Measurements from ENCODE around the gene FERMT2. TPM values are rescaled to one million over a fixed set of nuclear protein-coding genes. Genes with fewer than 3 reads are reported as not detected.
A peak's percentile ranks its signal among the peaks of the same experiment; 100 is the strongest.

The FERMT2 gene
- total RNA-seq, 1 experiment from 2014 or later, result 400 TPM

DNA sequence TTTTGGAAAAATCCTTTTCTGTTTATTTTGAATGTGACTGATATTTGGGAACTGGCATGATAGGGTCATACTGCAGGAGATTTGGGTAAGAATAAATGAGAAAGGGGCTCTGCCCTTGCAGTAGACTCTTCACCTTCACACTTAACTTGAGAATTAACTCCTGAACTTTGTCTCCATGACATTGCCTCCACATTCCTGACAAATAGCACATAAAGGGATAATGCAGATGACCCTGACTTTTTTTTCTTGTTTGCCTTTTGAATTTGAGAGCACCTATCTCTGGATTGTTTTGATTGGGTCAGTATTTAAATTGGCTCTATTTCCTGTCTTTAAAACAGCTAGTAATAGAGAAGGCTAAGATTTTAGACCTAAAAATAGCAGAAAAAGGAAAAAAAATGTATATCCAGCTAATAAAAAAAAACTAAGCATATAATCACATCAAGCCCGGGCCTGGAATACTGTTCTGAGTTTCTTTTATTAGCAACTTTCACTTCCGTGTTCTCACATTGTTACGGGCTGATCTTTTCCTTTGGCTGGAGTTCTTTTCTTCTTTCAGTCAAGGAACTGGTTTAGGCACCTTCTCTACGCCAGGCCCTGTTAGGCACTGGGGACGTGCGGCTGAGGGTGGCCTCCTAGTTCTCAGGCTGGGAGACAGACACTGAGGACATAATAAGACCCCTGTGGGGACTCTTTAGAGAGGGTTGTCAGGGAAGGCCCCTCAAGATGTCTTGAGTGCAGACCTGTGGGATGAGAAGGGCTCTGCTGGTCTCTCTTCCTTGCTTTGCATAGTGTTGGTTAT, 106.4 kb downstream of the FERMT2 start:
- in situ Hi-C loops (cut with HindIII; ENCODE audit: low sequenced_read_pairs), result no loop called here
- peak; percentile 37 for DNase-seq (ENCODE audit: low spot score)

DNA sequence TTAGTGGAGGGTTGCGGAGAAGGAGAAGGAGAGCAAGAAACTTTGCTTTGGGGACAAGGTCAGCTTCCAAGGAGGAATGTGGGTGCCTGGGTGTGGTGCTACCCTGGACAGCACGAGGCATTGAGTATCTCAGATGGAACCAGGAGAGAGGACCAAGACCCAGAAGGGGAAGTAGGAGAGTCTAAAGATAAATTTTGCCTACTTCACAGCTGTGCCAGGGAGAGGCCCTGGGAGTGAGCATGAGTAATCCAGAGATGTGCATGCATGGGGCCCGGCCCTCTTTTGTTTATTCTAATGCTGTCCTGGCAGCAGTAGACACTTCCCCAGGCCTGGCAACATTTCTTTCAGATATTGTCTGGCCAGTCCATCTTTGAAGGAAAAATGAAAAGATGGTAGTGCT, 110.0 kb downstream of the FERMT2 start:
- in situ Hi-C loops (cut with HindIII; ENCODE audit: low sequenced_read_pairs), result no loop called here
- no peak for DNase-seq (ENCODE audit: low spot score)

DNA sequence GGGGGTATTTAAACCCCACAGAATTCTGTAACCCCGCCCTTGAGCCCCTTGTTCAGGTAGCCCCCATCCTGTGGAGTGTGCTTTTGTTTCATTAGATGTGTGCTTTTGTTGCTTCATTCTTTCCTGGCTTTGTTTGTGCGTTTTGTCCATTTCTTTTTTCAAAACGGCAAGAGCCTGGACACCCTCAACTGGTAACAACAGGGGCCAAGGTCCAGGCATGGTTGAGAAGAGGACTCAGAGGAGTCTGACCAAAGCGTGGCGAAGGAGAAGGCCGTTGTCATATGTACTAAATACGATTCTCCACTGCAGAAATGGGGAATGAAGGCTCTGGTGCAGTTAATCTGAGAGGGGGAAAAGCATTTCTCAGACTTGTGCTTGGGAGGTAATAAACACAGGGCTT, 113.4 kb downstream of the FERMT2 start:
- DNase-seq (ENCODE audit: low spot score), result no peak
- in situ Hi-C loops (cut with HindIII; ENCODE audit: low sequenced_read_pairs), result no loop called here

DNA sequence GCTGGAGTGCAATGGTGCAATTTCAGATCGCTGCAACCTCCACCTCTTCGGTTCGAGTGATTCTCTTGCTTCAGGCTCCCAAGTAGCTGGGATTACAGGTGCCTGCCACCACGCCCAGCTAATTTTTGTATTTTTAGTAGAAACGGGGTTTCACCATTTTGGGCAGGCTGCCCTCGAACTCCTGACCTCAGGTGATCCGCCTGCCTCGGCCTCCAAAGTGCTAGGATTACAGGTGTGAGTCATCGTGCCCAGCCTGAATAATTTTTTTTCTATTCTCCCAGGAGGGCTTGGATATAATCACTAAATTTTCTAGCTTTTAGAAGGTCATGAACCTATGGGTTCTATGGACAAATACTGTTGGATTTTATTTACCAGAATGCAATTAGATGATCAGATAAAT, 114.8 kb downstream of the FERMT2 start:
- no peak for DNase-seq (ENCODE audit: low spot score)
- in situ Hi-C loops (cut with HindIII; ENCODE audit: low sequenced_read_pairs), result no loop called here

DNA sequence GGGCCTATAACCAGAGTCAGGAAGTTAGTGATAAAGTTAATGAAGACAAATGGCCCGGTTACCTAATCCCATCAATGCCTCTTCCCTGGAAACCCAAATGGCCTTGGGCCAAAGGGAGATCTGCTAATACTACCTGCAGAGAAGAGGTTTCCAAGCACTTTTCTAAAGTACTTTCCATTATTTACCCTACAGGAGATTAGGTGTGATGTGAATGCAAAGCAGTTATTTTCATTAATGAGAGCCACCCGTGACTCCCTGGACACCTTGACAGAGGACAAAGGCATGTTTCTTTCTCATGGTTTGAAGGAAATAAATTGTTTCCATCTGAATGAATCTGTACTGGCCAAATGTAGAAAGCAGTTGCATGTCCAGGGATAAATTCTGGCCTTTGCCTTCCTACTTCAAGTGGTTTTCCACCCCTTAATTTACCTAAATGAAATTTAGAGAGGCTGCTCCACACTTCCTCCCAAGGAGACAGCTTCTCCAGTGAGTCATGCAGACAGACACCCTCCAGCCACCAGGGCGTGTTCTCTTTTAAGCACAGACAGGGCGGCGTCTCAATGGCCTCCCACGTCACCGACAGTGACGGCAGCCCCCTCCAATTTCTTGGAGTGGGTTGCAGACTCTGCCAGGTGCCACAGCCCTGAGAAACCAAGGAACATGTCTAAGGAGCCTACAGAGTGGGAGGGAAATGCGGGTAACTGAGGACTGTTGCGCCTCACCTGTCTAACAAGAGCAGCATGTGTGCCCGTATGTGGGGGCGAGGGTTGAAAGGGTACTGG, 115.5 kb downstream of the FERMT2 start:
- in situ Hi-C loops (cut with HindIII; ENCODE audit: low sequenced_read_pairs), result no loop called here
- DNase-seq (ENCODE audit: low spot score), result peak; percentile 78

DNA sequence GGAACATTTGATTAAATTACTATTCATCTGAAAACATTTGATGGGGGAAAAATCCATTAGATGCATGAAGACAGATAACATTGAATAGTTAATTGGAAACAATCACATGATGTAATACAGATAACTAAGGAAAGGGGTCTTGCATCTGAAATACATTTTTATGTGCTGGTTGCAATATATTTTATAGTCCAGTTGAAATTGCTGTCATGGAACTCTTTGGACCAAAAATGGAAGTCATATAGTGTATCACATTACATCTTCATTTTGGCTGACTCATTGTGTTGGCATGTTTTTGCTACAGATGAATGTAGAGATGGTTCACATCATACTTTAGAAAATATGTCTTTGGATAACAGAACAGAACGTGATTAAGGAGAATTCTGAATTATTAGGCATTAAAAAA, 116.4 kb downstream of the FERMT2 start:
- in situ Hi-C loops (cut with HindIII; ENCODE audit: low sequenced_read_pairs), result no loop called here

DNA sequence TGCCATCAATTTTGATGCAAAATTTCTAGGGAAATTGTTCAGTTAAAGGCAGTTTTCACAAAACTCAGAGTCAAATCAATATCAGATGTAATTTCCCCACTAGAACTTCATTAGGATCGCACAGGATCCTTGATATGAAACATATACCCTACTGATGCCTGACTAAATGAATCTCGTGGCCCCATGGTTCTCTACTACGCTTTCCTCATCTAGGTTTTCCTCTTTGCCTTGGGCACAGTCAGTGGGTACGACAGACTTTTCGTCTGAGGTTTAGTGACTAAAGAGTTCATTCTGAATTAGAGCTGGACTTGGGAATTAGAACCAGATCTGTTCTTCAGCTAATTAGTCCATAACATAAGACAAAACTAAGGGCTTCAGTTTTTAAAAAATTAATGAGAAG, 117.0 kb downstream of the FERMT2 start:
- in situ Hi-C loops (cut with HindIII; ENCODE audit: low sequenced_read_pairs), result no loop called here
- DNase-seq (ENCODE audit: low spot score), result no peak

More for the DNA sequence above, 116.4 kb downstream of the FERMT2 start:
- peak; percentile 45 for DNase-seq (ENCODE audit: low spot score)

GRCh38 chr14:52829527-52830185, 121.2 kb downstream of the FERMT2 start:
- in situ Hi-C loops (cut with HindIII; ENCODE audit: low sequenced_read_pairs), result no loop called here
- DNase-seq (ENCODE audit: low spot score), result no peak

GRCh38 chr14:52827426-52827825, 123.4 kb downstream of the FERMT2 start:
- in situ Hi-C loops (cut with HindIII; ENCODE audit: low sequenced_read_pairs), result no loop called here
- peak; percentile 75 for DNase-seq (ENCODE audit: low spot score)

GRCh38 chr14:52825085-52825484, 125.8 kb downstream of the FERMT2 start:
- no peak for DNase-seq (ENCODE audit: low spot score)
- in situ Hi-C loops (cut with HindIII; ENCODE audit: low sequenced_read_pairs), result no loop called here

DNA sequence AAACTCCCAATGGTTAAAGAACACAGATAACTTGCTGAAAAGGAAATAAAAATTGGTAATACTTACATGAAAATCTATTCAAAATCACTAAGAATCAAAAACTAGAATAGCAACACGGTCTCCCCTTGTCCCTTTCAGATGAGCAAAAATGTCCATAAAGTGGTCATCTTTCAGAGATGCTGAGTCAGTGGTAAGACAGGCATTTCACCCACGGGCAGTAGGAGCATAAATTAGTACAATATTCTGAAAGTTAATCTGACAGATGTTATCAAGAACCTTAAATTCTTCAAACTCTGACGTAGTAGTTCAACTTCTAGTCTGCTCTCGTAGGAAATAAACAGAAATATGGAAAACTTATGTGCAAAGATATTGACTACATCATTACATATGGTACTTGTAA, 126.4 kb downstream of the FERMT2 start:
- in situ Hi-C loops (cut with HindIII; ENCODE audit: low sequenced_read_pairs), result no loop called here
- DNase-seq (ENCODE audit: low spot score), result no peak

DNA sequence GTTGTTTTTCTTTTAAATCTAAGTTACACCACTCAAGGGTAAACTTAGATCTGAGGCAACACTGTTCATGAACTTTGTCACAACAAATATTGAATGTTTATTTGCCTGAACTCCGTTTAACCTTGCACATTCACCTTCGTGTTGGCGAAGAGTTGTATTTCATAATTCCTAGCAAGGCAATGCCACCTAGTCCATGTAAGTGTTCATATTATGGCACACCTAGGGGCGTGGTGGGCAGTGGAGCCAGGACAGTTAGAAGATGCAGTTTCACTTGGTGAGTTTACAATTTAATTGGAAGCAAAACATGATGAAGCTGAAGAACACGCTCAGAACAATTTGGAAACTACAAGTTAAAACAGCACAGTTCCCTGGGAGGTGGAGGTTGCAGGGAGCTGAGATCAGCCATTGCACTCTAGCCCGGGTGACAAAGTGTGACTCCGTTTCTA, 129.0 kb downstream of the FERMT2 start:
- DNase-seq (ENCODE audit: low spot score), result no peak
- in situ Hi-C loops (cut with HindIII; ENCODE audit: low sequenced_read_pairs), result no loop called here

DNA sequence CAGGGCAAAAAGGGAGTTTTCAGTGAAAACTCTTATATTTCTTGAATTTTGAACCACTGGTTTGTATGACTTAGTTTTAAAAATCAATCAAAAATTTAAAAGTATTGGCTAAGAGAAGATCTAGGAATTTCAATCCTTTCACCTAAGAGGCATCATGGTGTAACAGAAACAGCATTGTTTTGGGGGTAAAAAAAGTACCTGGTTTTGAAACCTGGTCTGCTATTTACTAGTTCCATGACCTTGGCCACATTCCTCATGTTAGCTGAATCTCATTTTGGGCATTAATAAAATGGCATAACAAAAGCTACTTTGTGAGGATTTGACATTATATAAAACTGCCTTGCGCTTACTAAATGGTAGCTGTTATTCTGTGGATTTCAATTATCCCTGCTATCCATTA, 142.7 kb downstream of the FERMT2 start:
- in situ Hi-C loops (cut with HindIII; ENCODE audit: low sequenced_read_pairs), result no loop called here
- DNase-seq (ENCODE audit: low spot score), result no peak

Other genes with a start within 250 kb of the FERMT2 start
- 247 and 252 TPM in 2 replicates for gene PSMC6, start 243.8 kb downstream of the FERMT2 start, total RNA-seq (2014; rRNA removed; shearing (Covaris generic))
- 28.6 and 33.9 TPM in 2 replicates for gene STYX, start 220.9 kb downstream of the FERMT2 start, total RNA-seq (2014; rRNA removed; shearing (Covaris generic))
- 158 and 201 TPM in 2 replicates for gene GNPNAT1, start 159.4 kb downstream of the FERMT2 start, total RNA-seq (2014; rRNA removed; shearing (Covaris generic))
- 24.5 and 39.9 TPM in 2 replicates for gene DDHD1, start 202.3 kb upstream of the FERMT2 start, total RNA-seq (2014; rRNA removed; shearing (Covaris generic))